ENCODE measurements around the gene DENND4A.

DNA sequence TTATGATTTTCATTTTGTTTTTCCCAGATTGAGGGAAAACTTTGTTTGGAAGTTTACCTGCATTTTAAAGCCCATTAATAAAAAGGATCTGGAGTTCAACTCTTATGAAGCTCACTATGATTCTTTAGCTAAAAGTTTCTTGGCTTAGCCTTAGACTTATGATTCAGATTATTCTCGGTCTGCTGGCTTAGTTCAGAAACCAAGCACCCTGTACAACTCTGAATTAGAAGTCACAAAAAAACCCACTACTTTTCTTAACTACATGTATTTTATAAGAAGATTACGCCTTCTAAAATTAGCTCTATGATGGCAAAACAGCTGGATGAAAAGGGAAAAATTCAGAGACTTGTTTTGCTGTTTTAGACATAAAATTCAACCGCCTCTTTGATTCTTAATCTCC lies 14.3 kb upstream of the DENND4A start:
- TF ChIP-seq POLR2AphosphoS5 (IDR thresholded peaks at IDR 0.05) (no peak), EP300 (IDR thresholded peaks at IDR 0.05) (no peak), POLR2A (IDR thresholded peaks at IDR 0.05; ENCODE audit: low read depth) (no peak)
- TF ChIP-seq, protein P1, sequence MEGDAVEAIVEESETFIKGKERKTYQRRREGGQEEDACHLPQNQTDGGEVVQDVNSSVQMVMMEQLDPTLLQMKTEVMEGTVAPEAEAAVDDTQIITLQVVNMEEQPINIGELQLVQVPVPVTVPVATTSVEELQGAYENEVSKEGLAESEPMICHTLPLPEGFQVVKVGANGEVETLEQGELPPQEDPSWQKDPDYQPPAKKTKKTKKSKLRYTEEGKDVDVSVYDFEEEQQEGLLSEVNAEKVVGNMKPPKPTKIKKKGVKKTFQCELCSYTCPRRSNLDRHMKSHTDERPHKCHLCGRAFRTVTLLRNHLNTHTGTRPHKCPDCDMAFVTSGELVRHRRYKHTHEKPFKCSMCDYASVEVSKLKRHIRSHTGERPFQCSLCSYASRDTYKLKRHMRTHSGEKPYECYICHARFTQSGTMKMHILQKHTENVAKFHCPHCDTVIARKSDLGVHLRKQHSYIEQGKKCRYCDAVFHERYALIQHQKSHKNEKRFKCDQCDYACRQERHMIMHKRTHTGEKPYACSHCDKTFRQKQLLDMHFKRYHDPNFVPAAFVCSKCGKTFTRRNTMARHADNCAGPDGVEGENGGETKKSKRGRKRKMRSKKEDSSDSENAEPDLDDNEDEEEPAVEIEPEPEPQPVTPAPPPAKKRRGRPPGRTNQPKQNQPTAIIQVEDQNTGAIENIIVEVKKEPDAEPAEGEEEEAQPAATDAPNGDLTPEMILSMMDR (IDR thresholded peaks at IDR 0.05): no peak
